Keratinocyte (primary cell): Measurements from ENCODE around the gene ZBED4. TPM values are rescaled to one million over a fixed set of nuclear protein-coding genes. Genes with fewer than 3 reads are reported as not detected.
A peak's percentile ranks its signal among the peaks of the same experiment; 100 is the strongest.

Experiments
- DNase-seq: peaks from one replicate; pipeline ENCODE4 v3.0.0-alpha.2; 2011; ENCODE audit warnings: low read depth, missing footprints, low spot score
- FAIRE-seq: peaks from 2 replicates; lab custom pipeline; 2011; peaks lifted over from hg19 to GRCh38; lab: Jason Lieb, UNC
- H2AFZ ChIP-seq: 2 replicates; pipeline ENCODE4 v1.6.0; 2012; ENCODE audit warnings: low read length, control low read depth, inconsistent platforms; ENCODE audit not compliant: control insufficient read depth
- H3K27ac ChIP-seq: 2 replicates; pipeline ENCODE4 v1.5.1; 2011; ENCODE audit warnings: low read length; ENCODE audit not compliant: control insufficient read depth, insufficient read depth
- H3K27me3 ChIP-seq: 3 replicates; pipeline ENCODE4 v1.6.0; 2011; ENCODE audit warnings: low read length; ENCODE audit not compliant: control insufficient read depth, insufficient read depth; ENCODE audit errors: extremely low read depth
- H3K36me3 ChIP-seq, 2 experiments: 2 replicates in 1 of 2; 3 replicates in 1 of 2; pipeline ENCODE4 v1.5.1; 2011; ENCODE audit warnings: low read length in 2 of 2, mild to moderate bottlenecking in 1 of 2; ENCODE audit not compliant: control insufficient read depth in 2 of 2, insufficient read depth in 2 of 2; ENCODE audit errors: extremely low read depth in 1 of 2
- H3K4me1 ChIP-seq: 3 replicates; pipeline ENCODE4 v1.5.1; 2011; ENCODE audit warnings: low read length; ENCODE audit not compliant: control insufficient read depth, insufficient read depth; ENCODE audit errors: extremely low read depth
- H3K4me2 ChIP-seq: 3 replicates; pipeline ENCODE4 v1.6.0; 2011; ENCODE audit warnings: low read depth, low read length; ENCODE audit not compliant: control insufficient read depth, insufficient read depth; ENCODE audit errors: extremely low read depth
- H3K4me3 ChIP-seq, 3 experiments: fragments of 200-600 bp in 1 of 3; sonication (generic) in 1 of 3; 2 replicates in 2 of 3; 3 replicates in 1 of 3; pipeline ENCODE4 v1.5.1; 2011 to 2016; ENCODE audit warnings: low read length in 3 of 3, mild to moderate bottlenecking in 3 of 3, control low read depth in 2 of 3, inconsistent platforms in 1 of 3, low read depth in 1 of 3, mixed read lengths in 1 of 3, mixed run types in 1 of 3, moderate library complexity in 1 of 3; ENCODE audit not compliant: control insufficient read depth in 2 of 3, insufficient read depth in 2 of 3; ENCODE audit errors: extremely low read depth in 1 of 3
- H3K79me2 ChIP-seq: 2 replicates; pipeline ENCODE4 v1.6.0; 2012; ENCODE audit warnings: low read length; ENCODE audit not compliant: control insufficient read depth, insufficient read depth
- H3K9ac ChIP-seq: 3 replicates; pipeline ENCODE4 v1.6.0; 2011; ENCODE audit warnings: low read length; ENCODE audit not compliant: control insufficient read depth, insufficient read depth; ENCODE audit errors: extremely low read depth
- H3K9me1 ChIP-seq: 3 replicates; pipeline ENCODE4 v1.6.0; 2011; ENCODE audit warnings: low read length; ENCODE audit not compliant: control insufficient read depth, insufficient read depth; ENCODE audit errors: extremely low read depth
- H3K9me3 ChIP-seq: 2 replicates; pipeline ENCODE4 v1.5.1; 2012; ENCODE audit warnings: low read depth, low read length; ENCODE audit not compliant: control insufficient read depth
- H4K20me1 ChIP-seq: 3 replicates; pipeline ENCODE4 v1.6.0; 2011; ENCODE audit warnings: low read length; ENCODE audit not compliant: control insufficient read depth, insufficient read depth; ENCODE audit errors: extremely low read depth
- CTCF ChIP-seq, 3 experiments: IDR thresholded peaks in 1 of 3; conservative IDR thresholded peaks in 1 of 3; optimal IDR thresholded peaks in 1 of 3; 2 replicates in 2 of 3; 3 replicates in 1 of 3; pipeline versions ENCODE3 to v1.5.1; 2011; ENCODE audit warnings: low read length in 3 of 3, mild to moderate bottlenecking in 3 of 3, moderate library complexity in 2 of 3, control low read depth in 1 of 3, inconsistent platforms in 1 of 3; ENCODE audit not compliant: insufficient read depth in 2 of 3; ENCODE audit errors: extremely low read depth in 1 of 3
- EZH2 ChIP-seq: IDR thresholded peaks from one replicate; pipeline ENCODE4 v1.6.1; 2012; ENCODE audit warnings: inconsistent platforms, mild to moderate bottlenecking, low read length, moderate library complexity
- dilution Hi-C: fragments of 300-500 bp; cut with MboI; formaldehyde crosslinking; loops from one replicate; pipeline ENCODE4 v1.7.0; 2020; ENCODE audit warnings: low sequenced_read_pairs; ENCODE audit not compliant: extremely low pct_ligation_motif_present
- polyA minus RNA-seq, 3 experiments: library from RNA; depleted of rRNA, polyadenylated mRNA; stranded (reverse); fragments of >200 nt; gene quantifications; 1 replicate in 1 of 3; 2 replicates in 1 of 3; 3 replicates in 1 of 3; pipeline ENCODE4 v1.2.3, GENCODE V29; 2011
- polyA plus RNA-seq, 5 experiments: library from polyadenylated mRNA; depleted of rRNA in 3 of 5; stranded (reverse) in 3 of 5; stranded (forward) in 1 of 5; unstranded in 1 of 5; fragments of >200 nt; gene quantifications; 1 replicate in 1 of 5; 2 replicates in 3 of 5; 3 replicates in 1 of 5; pipeline versions ENCODE4 v1.2.1 to v1.2.3, GENCODE V29; 2011 to 2012; ENCODE audit warnings: missing spikeins in 2 of 5, low read depth in 1 of 5, low replicate concordance in 1 of 5

The ZBED4 gene, protein sequence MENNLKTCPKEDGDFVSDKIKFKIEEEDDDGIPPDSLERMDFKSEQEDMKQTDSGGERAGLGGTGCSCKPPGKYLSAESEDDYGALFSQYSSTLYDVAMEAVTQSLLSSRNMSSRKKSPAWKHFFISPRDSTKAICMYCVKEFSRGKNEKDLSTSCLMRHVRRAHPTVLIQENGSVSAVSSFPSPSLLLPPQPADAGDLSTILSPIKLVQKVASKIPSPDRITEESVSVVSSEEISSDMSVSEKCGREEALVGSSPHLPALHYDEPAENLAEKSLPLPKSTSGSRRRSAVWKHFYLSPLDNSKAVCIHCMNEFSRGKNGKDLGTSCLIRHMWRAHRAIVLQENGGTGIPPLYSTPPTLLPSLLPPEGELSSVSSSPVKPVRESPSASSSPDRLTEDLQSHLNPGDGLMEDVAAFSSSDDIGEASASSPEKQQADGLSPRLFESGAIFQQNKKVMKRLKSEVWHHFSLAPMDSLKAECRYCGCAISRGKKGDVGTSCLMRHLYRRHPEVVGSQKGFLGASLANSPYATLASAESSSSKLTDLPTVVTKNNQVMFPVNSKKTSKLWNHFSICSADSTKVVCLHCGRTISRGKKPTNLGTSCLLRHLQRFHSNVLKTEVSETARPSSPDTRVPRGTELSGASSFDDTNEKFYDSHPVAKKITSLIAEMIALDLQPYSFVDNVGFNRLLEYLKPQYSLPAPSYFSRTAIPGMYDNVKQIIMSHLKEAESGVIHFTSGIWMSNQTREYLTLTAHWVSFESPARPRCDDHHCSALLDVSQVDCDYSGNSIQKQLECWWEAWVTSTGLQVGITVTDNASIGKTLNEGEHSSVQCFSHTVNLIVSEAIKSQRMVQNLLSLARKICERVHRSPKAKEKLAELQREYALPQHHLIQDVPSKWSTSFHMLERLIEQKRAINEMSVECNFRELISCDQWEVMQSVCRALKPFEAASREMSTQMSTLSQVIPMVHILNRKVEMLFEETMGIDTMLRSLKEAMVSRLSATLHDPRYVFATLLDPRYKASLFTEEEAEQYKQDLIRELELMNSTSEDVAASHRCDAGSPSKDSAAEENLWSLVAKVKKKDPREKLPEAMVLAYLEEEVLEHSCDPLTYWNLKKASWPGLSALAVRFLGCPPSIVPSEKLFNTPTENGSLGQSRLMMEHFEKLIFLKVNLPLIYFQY
- polyA plus RNA-seq (4.9 to 8.0 TPM (median 7.1 TPM) in 3 replicates), polyA minus RNA-seq (8.5 to 27.1 TPM (median 10.4 TPM) in 3 replicates)
- polyA plus RNA-seq (2011; ENCODE audit: low read depth), result 7.9 TPM
- 8.0 and 8.7 TPM in 2 replicates for polyA plus RNA-seq (2011; cell fraction: cytosol; rRNA removed)
- polyA plus RNA-seq (2011; cell fraction: nucleus; rRNA removed), result 20.1 and 20.9 TPM in 2 replicates
- polyA plus RNA-seq (2012; ENCODE audit: low replicate concordance), result 8.8 and 12.4 TPM in 2 replicates
- polyA minus RNA-seq (2011; cell fraction: cytosol; rRNA and poly(A)+ RNA removed), result 9.8 TPM
- polyA minus RNA-seq (2011; cell fraction: nucleus; rRNA and poly(A)+ RNA removed), result 15.3 and 23.3 TPM in 2 replicates

- H3K36me3 ChIP-seq, result peaks cover 0 to 1% of the 10 kb centered on the region in 2 experiments
- peak within 1 kb of the TSS; percentile 79 to 85 (median 80) for H3K4me3 ChIP-seq
- no peaks in the 10 kb centered on the region for H3K9me3 ChIP-seq
- peaks cover 27% of the 10 kb centered on the region for H3K27me3 ChIP-seq
- H2AFZ ChIP-seq, result peak within 1 kb of the TSS; percentile 89
- H3K79me2 ChIP-seq, result peaks cover 41% of the 10 kb centered on the region
- no peak for TF ChIP-seq CTCF (optimal IDR thresholded peaks at IDR 0.05 in 1 of 3, IDR thresholded peaks at IDR 0.05 in 1 of 3, conservative IDR thresholded peaks at IDR 0.05 in 1 of 3; ENCODE audit: extremely low read depth in 1 of 3, insufficient read depth in 2 of 3, low read length in 3 of 3)
- no peak for TF ChIP-seq EZH2
- peak within 1 kb of the TSS; percentile 91 for H3K9ac ChIP-seq
- DNase-seq (peak; percentile 58), FAIRE-seq (no peak)
- dilution Hi-C loops, result no loop called here
- peaks cover 13% of the 10 kb centered on the region for H3K4me1 ChIP-seq
- H3K27ac ChIP-seq, result peak within 1 kb of the TSS; percentile 80
- H4K20me1 ChIP-seq, result peaks cover 2% of the 10 kb centered on the region
- peak within 1 kb of the TSS; percentile 95 for H3K4me2 ChIP-seq
- peaks cover 7% of the 10 kb centered on the region for H3K9me1 ChIP-seq
Measured at GRCh38 chr22:49852898-49853894, at the start of gene ZBED4. Gene ZBED4 (plus strand): TSS chr22:49853844. CDS start chr22:49883663, 29,819 bp downstream.
